Caco-2 (cell line): ENCODE data around the gene NINJ2. TPM values are rescaled to one million over a fixed set of nuclear protein-coding genes. Genes with fewer than 3 reads are reported as not detected.
A peak's percentile ranks its signal among the peaks of the same experiment; 100 is the strongest.

Experiments
- BruUV-seq: library from RNA; stranded (reverse); fragments of 400-500 nt; replicated peaks from 2 replicates; lab custom pipeline; 2021; lab: Mats Ljungman, UMichigan
- CTCF ChIA-PET: fragments of 300-600 bp; sonication (Branson Sonifier 250); formaldehyde crosslinking; loops from one replicate; lab custom pipeline; 2022; ENCODE audit warnings: antibody characterized with exemption; lab: Charles Lee
- POLR2A ChIA-PET: fragments of 300-600 bp; sonication (Branson Sonifier 250); formaldehyde crosslinking; loops from one replicate; lab custom pipeline; 2022; ENCODE audit warnings: antibody characterized with exemption; lab: Charles Lee
- DNase-seq, 2 experiments: peaks; one replicate each; pipeline versions ENCODE4 v3.0.0 to v3.0.0-alpha.2; 2020 to 2022
- H3K27me3 ChIP-seq: replicated peaks from 2 replicates; pipeline ENCODE4 v1.6.0; 2011; ENCODE audit warnings: low read length; ENCODE audit not compliant: control insufficient read depth, insufficient read depth
- H3K36me3 ChIP-seq: 2 replicates; pipeline ENCODE4 v1.5.1; 2011; ENCODE audit warnings: low read length; ENCODE audit not compliant: control insufficient read depth, insufficient read depth
- H3K4me1 ChIP-seq: fragments of 250-450 bp; sonication (Bioruptor Pico); 2 replicates; pipeline ENCODE4 v1.5.1; 2020; ENCODE audit warnings: mild to moderate bottlenecking
- H3K4me3 ChIP-seq: 2 replicates; pipeline ENCODE4 v1.5.1; 2011; ENCODE audit warnings: low read depth, mild to moderate bottlenecking, control low read depth, low read length
- H3K9me3 ChIP-seq: fragments of 250-450 bp; sonication (Bioruptor Pico); 2 replicates; pipeline ENCODE4 v1.5.1; 2020; ENCODE audit warnings: mild to moderate bottlenecking, moderate library complexity
- H3K27ac Mint-ChIP-seq: one replicate; pipeline ENCODE4 v1.8.0; 2022; ENCODE audit warnings: mixed read lengths; ENCODE audit not compliant: unreplicated experiment
- H3K27me3 Mint-ChIP-seq: one replicate; pipeline ENCODE4 v1.8.0; 2022; ENCODE audit warnings: mixed read lengths; ENCODE audit not compliant: insufficient read depth, unreplicated experiment
- H3K36me3 Mint-ChIP-seq: one replicate; pipeline ENCODE4 v1.8.0; 2022; ENCODE audit warnings: mild to moderate bottlenecking, mixed read lengths; ENCODE audit not compliant: insufficient read depth, unreplicated experiment
- H3K4me1 Mint-ChIP-seq: one replicate; pipeline ENCODE4 v1.8.0; 2022; ENCODE audit warnings: low read depth, mixed read lengths; ENCODE audit not compliant: unreplicated experiment
- H3K4me3 Mint-ChIP-seq: one replicate; pipeline ENCODE4 v1.8.0; 2022; ENCODE audit warnings: mild to moderate bottlenecking, moderate library complexity, mixed read lengths; ENCODE audit not compliant: unreplicated experiment
- H3K9me3 Mint-ChIP-seq: one replicate; pipeline ENCODE4 v1.8.0; 2022; ENCODE audit warnings: mixed read lengths; ENCODE audit not compliant: unreplicated experiment
- CTCF ChIP-seq, 2 experiments: fragments of 200-600 bp in 1 of 2; IDR thresholded peaks; 1 replicate in 1 of 2; 2 replicates in 1 of 2; pipeline versions ENCODE4 v1.5.1 to v1.8.0; 2011 to 2022; ENCODE audit warnings: antibody characterized with exemption in 1 of 2, control low read depth in 1 of 2, inconsistent platforms in 1 of 2, low read depth in 1 of 2, low read length in 1 of 2, mild to moderate bottlenecking in 1 of 2, moderate library complexity in 1 of 2; ENCODE audit not compliant: insufficient read depth in 1 of 2, severe bottlenecking in 1 of 2, unreplicated experiment in 1 of 2
- intact Hi-C: fragments of 100-400 bp; cut with micrococcal nuclease; formaldehyde crosslinking; loops from one replicate; pipeline ENCODE4 v1.10.0; 2022; ENCODE audit not compliant: unreplicated experiment
- total RNA-seq: library from RNA; stranded (reverse); gene quantifications from 2 replicates; pipeline ENCODE4 v1.2.3, GENCODE V29; 2022

Gene NINJ2
- total RNA-seq, 1 experiment from 2014 or later, result 7.0 TPM

- no peaks in the 10 kb centered on the region for H3K27me3 ChIP-seq
- H3K4me3 ChIP-seq, result no peak overlapping the region
- H3K27ac Mint-ChIP-seq, result no peak overlapping the region
- H3K4me1 Mint-ChIP-seq, result no peaks in the 10 kb centered on the region
- no peaks in the 10 kb centered on the region for H3K36me3 Mint-ChIP-seq
- no peak overlapping the region for H3K4me3 Mint-ChIP-seq
- H3K9me3 Mint-ChIP-seq, result no peaks in the 10 kb centered on the region
- 0 out of 2 replicates have a peak, but pooled peaks cover 8% of the 10 kb centered on the region for H3K4me1 ChIP-seq
- BruUV-seq, result no TSS peak
- no peaks in the 10 kb centered on the region for H3K27me3 Mint-ChIP-seq
- DNase-seq, result peak in 1 of 2 experiments; percentile 23
- H3K9me3 ChIP-seq, result no peaks in the 10 kb centered on the region
- H3K36me3 ChIP-seq, result no peaks in the 10 kb centered on the region
- POLR2A ChIA-PET, result no interaction called here
- intact Hi-C loops, result no loop called here
- TF ChIP-seq CTCF (IDR thresholded peaks at IDR 0.05; ENCODE audit: insufficient read depth in 1 of 2, low read depth in 1 of 2, low read length in 1 of 2, severe bottlenecking in 1 of 2, unreplicated experiment in 1 of 2), result no peak
- CTCF ChIA-PET, result no interaction called here
These were observed 58.3 kb downstream of the NINJ2 start for GRCh38 chr12:604956-605355.

DNA sequence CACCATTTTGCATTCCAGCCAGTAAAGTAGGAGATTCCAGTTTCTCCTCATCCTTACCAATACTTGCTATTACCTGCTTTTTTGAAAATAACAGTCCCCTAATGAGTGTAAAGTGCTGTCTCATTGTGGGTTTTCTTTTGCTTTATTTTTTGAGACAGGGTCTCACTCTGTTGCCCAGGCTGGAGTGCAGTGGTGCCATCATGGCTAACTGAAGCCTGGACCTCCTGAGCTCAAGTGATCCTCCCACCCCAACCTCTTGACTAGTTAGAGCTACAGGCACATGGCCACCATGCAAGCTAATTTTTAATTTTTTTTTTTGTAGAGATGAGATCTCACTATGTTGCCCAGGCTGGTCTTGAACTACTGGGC, 60.6 kb downstream of the NINJ2 start:
- ChIA-PET CTCF (no interaction called here), POLR2A (no interaction called here)
- 0 out of 2 replicates have a peak, but pooled peaks cover 7% of the 10 kb centered on the region for H3K4me1 ChIP-seq
- no peaks in the 10 kb centered on the region for H3K9me3 Mint-ChIP-seq
- no peaks in the 10 kb centered on the region for H3K36me3 Mint-ChIP-seq
- no peak overlapping the region for H3K27ac Mint-ChIP-seq
- H3K36me3 ChIP-seq, result no peaks in the 10 kb centered on the region
- DNase-seq, result peak in 1 of 2 experiments; percentile 7
- no peaks in the 10 kb centered on the region for H3K9me3 ChIP-seq
- no peak for TF ChIP-seq CTCF (IDR thresholded peaks at IDR 0.05; ENCODE audit: insufficient read depth in 1 of 2, low read depth in 1 of 2, low read length in 1 of 2, severe bottlenecking in 1 of 2, unreplicated experiment in 1 of 2)
- H3K4me3 Mint-ChIP-seq, result no peak overlapping the region
- intact Hi-C loops, result no loop called here
- H3K27me3 ChIP-seq, result no peaks in the 10 kb centered on the region
- no peaks in the 10 kb centered on the region for H3K4me1 Mint-ChIP-seq
- BruUV-seq, result no TSS peak
- H3K4me3 ChIP-seq, result no peak overlapping the region
- no peaks in the 10 kb centered on the region for H3K27me3 Mint-ChIP-seq

GRCh38 chr12:601976-602699, 61.1 kb downstream of the NINJ2 start:
- no TSS peak for BruUV-seq
- Mint-ChIP-seq H3K4me3 (no peak overlapping the region), H3K4me1 (no peaks in the 10 kb centered on the region), H3K27ac (no peak overlapping the region), H3K9me3 (no peaks in the 10 kb centered on the region), H3K27me3 (no peaks in the 10 kb centered on the region), H3K36me3 (no peaks in the 10 kb centered on the region)
- ChIA-PET CTCF (no interaction called here), POLR2A (no interaction called here)
- intact Hi-C loops, result no loop called here
- 0 out of 2 replicates have a peak, but pooled peaks cover 1% of the 10 kb centered on the region for H3K4me1 ChIP-seq
- no peaks in the 10 kb centered on the region for H3K27me3 ChIP-seq
- no peaks in the 10 kb centered on the region for H3K36me3 ChIP-seq
- TF ChIP-seq CTCF (IDR thresholded peaks at IDR 0.05; ENCODE audit: insufficient read depth in 1 of 2, low read depth in 1 of 2, low read length in 1 of 2, severe bottlenecking in 1 of 2, unreplicated experiment in 1 of 2), result no peak
- no peak overlapping the region for H3K4me3 ChIP-seq
- no peaks in the 10 kb centered on the region for H3K9me3 ChIP-seq
- peak in 1 of 2 experiments; percentile 8 for DNase-seq
